BE2C (cell line): ENCODE results near the gene MAEA.
A peak's percentile ranks its signal among the peaks of the same experiment; 100 is the strongest.

Experiments
- DNase-seq: peaks from one replicate; pipeline ENCODE4 v3.0.0-alpha.2; 2020
- H3K27me3 ChIP-seq: fragments of 250-450 bp; sonication (Bioruptor Pico); 2 replicates; pipeline ENCODE4 v1.5.1; 2020; ENCODE audit warnings: mild to moderate bottlenecking
- H3K36me3 ChIP-seq: fragments of 250-450 bp; sonication (Bioruptor Pico); 2 replicates; pipeline ENCODE4 v1.5.1; 2020; ENCODE audit warnings: mild to moderate bottlenecking
- H3K4me1 ChIP-seq: fragments of 250-450 bp; sonication (Bioruptor Pico); 2 replicates; pipeline ENCODE4 v1.5.1; 2020
- H3K4me3 ChIP-seq: 2 replicates; pipeline ENCODE4 v1.5.1; 2011; ENCODE audit warnings: low read depth, low read length
- H3K9me3 ChIP-seq: fragments of 250-450 bp; sonication (Bioruptor Pico); 2 replicates; pipeline ENCODE4 v1.5.1; 2020
- TF ChIP-seq, protein P1 (sequence below): IDR thresholded peaks from 2 replicates; pipeline ENCODE4 v1.5.1; 2012; ENCODE audit warnings: mild to moderate bottlenecking, low read depth, low read length

MAEA gene

DNA sequence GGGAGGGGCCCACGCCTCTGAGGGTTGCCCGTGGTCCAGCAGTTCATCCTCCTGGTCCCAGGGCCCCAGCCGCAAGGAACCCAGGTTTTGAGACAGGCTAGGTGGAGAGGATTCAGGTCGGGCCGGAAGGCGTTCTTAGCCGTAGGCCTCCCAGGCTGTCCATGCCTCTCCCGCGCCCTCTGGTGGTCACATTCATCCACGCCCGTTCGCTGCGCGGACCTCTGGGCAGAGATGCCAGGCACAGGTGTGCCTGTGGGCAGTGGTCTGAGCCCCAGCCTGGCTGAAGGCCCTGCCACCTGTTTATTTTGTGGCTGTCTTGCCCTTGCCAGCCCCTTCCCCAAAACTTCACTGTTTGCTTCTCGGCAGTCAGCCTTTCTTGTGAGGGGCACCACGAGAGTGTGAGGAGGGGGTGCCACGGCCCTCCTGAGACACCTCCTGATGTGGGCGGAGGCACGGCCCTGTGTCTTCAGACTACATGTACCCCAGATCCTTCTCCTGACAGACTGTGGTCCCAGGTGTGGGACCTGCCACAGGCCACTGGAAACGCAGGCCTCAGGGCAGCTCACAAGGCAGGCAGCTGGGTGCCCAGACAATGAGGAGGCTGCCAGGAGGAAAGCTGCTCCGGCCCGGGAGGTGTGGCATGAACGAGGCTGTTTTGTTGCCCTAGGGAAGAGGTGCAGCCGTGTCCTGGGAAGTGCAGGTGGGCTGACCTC, 62.3 kb downstream of the MAEA start:
- no peaks in the 10 kb centered on the region for H3K27me3 ChIP-seq
- no peaks in the 10 kb centered on the region for H3K9me3 ChIP-seq
- DNase-seq, result peak; percentile 88
- H3K4me1 ChIP-seq, result no peaks in the 10 kb centered on the region
- TF ChIP-seq, protein P1, sequence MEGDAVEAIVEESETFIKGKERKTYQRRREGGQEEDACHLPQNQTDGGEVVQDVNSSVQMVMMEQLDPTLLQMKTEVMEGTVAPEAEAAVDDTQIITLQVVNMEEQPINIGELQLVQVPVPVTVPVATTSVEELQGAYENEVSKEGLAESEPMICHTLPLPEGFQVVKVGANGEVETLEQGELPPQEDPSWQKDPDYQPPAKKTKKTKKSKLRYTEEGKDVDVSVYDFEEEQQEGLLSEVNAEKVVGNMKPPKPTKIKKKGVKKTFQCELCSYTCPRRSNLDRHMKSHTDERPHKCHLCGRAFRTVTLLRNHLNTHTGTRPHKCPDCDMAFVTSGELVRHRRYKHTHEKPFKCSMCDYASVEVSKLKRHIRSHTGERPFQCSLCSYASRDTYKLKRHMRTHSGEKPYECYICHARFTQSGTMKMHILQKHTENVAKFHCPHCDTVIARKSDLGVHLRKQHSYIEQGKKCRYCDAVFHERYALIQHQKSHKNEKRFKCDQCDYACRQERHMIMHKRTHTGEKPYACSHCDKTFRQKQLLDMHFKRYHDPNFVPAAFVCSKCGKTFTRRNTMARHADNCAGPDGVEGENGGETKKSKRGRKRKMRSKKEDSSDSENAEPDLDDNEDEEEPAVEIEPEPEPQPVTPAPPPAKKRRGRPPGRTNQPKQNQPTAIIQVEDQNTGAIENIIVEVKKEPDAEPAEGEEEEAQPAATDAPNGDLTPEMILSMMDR, result peak; percentile 93
- H3K36me3 ChIP-seq, result peaks cover 3% of the 10 kb centered on the region; the same call in 1 of the 2 replicates
- H3K4me3 ChIP-seq, result no peak overlapping the region

DNA sequence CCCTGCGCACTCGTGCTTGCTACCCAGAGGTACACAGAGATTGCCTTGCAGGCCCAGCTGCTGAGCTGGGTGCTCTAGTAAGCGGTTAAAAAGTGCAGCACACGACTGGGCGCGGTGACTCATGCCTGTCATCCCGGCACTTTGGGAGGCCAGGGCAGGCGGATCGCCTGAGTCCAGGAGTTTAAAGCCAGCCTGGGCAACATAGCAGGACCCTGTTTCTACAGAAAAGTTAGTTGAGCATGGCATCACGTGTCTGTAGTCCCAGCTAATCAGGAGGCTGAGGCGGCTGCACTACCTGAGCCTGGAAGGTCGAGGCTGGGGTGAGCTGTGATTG, 62.8 kb downstream of the MAEA start:
- peaks cover 3% of the 10 kb centered on the region; the same call in 1 of the 2 replicates for H3K36me3 ChIP-seq
- TF ChIP-seq, protein P1, result no peak
- H3K27me3 ChIP-seq, result no peaks in the 10 kb centered on the region
- no peak for DNase-seq
- H3K9me3 ChIP-seq, result no peaks in the 10 kb centered on the region
- H3K4me3 ChIP-seq, result no peak overlapping the region
- no peaks in the 10 kb centered on the region for H3K4me1 ChIP-seq

DNA sequence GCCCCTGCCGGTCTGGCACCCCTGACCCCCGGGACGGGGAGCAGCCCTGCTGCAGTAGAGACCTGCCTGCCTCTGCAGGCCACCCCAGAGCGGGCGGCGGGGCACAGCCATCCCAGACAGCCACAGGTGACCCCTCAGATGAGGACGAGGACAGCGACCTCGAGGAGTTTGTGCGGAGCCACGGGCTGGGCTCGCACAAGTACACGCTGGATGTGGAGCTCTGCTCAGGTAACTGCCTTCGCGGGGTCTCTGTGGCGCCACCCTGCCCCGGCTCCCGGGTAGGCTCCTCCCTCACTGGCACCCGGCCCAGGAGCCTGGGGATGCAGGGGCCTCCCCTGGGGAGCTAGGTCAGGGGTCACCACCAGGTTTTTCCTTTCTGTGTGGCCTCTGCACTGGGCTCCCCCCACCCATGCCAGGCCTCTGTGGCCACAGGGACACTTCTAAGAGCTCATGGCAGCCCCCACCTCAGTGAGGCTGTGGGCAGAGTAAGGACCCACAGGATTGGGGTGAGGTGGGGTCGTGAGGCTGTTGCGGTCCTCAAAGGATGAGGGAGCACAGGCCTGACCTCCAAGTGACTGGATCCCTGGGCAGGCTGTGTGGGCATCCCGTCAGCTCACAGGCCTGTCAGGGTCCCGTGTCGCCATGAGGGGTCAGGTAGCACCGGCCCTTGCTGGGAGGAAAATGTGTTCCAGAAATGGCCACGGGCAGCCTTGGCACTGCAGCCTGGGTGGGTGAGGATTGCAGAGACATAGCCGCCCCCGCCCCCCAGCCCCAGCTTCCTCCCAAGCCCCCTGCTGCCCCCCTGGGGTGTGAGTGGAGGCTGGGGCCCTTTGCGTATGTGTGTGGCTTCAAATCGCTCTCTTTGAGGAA, 63.7 kb downstream of the MAEA start:
- TF ChIP-seq, protein P1, result no peak
- Histone ChIP-seq H3K36me3 (peaks cover 3% of the 10 kb centered on the region; the same call in 1 of the 2 replicates), H3K4me3 (no peak overlapping the region), H3K27me3 (no peaks in the 10 kb centered on the region), H3K9me3 (no peaks in the 10 kb centered on the region), H3K4me1 (no peaks in the 10 kb centered on the region)
- DNase-seq, result no peak

DNA sequence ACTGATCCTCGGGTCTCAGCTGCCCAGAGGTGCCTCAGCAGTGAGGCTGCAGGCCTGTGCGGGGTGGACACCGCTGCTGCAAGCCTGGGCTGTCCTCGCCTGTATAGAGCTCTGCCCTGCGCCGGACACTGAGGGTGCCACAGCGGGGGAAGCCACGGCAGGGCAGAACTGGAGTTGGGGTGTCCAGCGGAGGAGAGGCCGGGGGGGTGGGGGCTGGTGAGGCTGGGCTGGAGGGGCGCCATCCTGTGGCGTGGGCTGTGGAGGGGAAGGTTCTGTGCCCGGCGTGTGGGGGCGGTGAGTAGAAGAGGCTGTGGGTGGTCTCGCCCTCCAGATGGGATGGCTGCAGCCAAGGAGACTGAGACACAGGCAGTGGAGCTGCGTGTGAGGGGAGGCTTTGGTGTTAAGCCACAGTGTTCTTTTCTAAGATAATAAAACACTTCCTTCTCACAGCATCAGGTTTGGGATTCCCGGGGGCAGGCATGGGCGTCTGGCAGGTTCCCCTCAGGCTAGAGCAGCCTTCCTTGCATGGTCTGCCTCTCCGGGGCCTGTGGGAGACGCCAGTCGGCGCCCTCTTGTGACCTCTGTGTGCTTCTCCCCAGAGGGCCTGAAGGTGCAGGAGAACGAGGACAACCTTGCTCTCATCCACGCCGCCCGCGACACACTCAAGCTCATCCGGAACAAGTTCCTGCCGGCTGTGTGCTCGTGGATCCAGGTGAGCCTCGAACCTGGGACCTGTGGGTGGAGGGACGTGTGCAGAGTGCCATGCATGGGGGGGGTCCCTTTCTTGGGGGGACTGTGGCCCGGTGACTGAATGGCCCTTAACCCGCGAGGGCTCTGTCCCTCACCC, 64.7 kb downstream of the MAEA start:
- H3K36me3 ChIP-seq, result peaks cover 3% of the 10 kb centered on the region; the same call in 1 of the 2 replicates
- no peak for DNase-seq

DNA sequence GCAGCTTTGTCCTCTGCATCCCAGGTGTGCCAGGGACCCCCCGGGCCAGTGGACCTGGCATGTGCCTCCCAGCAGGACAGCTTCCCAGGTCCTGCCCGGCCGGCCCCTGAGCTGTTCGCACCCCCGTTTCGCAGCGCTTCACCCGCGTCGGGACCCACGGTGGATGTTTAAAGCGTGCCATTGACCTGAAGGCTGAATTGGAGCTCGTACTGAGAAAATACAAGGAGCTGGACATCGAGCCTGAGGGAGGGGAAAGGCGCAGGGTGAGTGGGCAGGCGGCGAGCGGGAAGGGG, 65.2 kb downstream of the MAEA start:
- Histone ChIP-seq H3K36me3 (peaks cover 3% of the 10 kb centered on the region; the same call in 1 of the 2 replicates), H3K4me3 (no peak overlapping the region), H3K4me1 (no peaks in the 10 kb centered on the region), H3K27me3 (no peaks in the 10 kb centered on the region), H3K9me3 (no peaks in the 10 kb centered on the region)
- no peak for DNase-seq
- TF ChIP-seq, protein P1, result no peak

More for the DNA sequence above, 64.7 kb downstream of the MAEA start:
- no peak overlapping the region for H3K4me3 ChIP-seq
- H3K9me3 ChIP-seq, result no peaks in the 10 kb centered on the region
- TF ChIP-seq, protein P1, result no peak
- H3K4me1 ChIP-seq, result no peaks in the 10 kb centered on the region
- no peaks in the 10 kb centered on the region for H3K27me3 ChIP-seq
